Mesothelial cell of epicardium (in vitro differentiated cells): ENCODE data around the gene PTCH1. TPM values are rescaled to one million over a fixed set of nuclear protein-coding genes. Genes with fewer than 3 reads are reported as not detected.

Experiments used
- DNase-seq, 2 experiments: peaks; one replicate each; pipeline ENCODE4 v3.0.0; 2021; ENCODE audit warnings: low spot score in 2 of 2; ENCODE audit not compliant: unreplicated experiment in 2 of 2
- H3K27ac Mint-ChIP-seq: 2 replicates; pipeline ENCODE4 v1.8.0; 2021; ENCODE audit warnings: mixed read lengths
- H3K27me3 Mint-ChIP-seq: 2 replicates; pipeline ENCODE4 v1.8.0; 2021; ENCODE audit warnings: low read depth, mixed read lengths
- H3K36me3 Mint-ChIP-seq: 2 replicates; pipeline ENCODE4 v1.8.0; 2021; ENCODE audit warnings: mixed read lengths
- H3K4me1 Mint-ChIP-seq: 2 replicates; pipeline ENCODE4 v1.8.0; 2021; ENCODE audit warnings: mixed read lengths
- H3K4me3 Mint-ChIP-seq: 2 replicates; pipeline ENCODE4 v1.8.0; 2021; ENCODE audit warnings: mild to moderate bottlenecking, moderate library complexity, mixed read lengths
- H3K9me3 Mint-ChIP-seq: 2 replicates; pipeline ENCODE4 v1.8.0; 2021; ENCODE audit warnings: mixed read lengths
- CTCF ChIP-seq: fragments of 200-600 bp; sonication (generic); IDR thresholded peaks from one replicate; pipeline ENCODE4 v1.5.0; 2021; ENCODE audit warnings: antibody characterized with exemption; ENCODE audit not compliant: unreplicated experiment
- total RNA-seq: library from RNA; stranded (reverse); gene quantifications from 3 replicates; pipeline ENCODE4 v1.2.1, GENCODE V29; 2021

The PTCH1 gene
- total RNA-seq, 1 donor from 2014 or later, result 36.1 TPM

- no peak for TF ChIP-seq CTCF
- H3K4me1 Mint-ChIP-seq, result peaks cover 28% of the 10 kb centered on the region
- H3K4me3 Mint-ChIP-seq, result no peak overlapping the region
- peak overlapping the region; percentile 41 for H3K27ac Mint-ChIP-seq
- H3K36me3 Mint-ChIP-seq, result peaks cover 53% of the 10 kb centered on the region
- no peak for DNase-seq
- no peaks in the 10 kb centered on the region for H3K27me3 Mint-ChIP-seq
- no peaks in the 10 kb centered on the region for H3K9me3 Mint-ChIP-seq
These were observed 66.4 kb downstream of the PTCH1 start for GRCh38 chr9:95450171-95451064.

DNA sequence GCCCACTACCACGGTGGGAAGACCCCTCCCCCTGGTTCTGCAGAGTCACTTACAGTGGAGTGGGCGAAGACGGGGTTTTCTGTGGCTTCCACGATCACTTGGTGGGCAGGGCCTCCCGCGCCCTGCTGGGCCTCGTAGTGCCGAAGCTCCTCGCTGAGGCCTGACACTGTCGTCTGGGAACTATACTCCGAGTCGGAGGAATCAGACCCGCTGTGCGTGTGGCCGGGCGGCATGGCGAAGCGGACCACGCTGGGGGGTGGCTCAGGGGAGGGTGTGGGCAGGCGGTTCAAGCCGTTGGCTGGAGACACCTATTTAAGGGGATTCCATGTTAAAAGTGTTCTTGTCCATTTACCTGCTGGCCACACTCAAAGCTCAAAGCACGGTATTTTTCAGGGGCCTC, 67.8 kb downstream of the PTCH1 start:
- no peak for DNase-seq

GRCh38 chr9:95447660-95448420, 68.9 kb downstream of the PTCH1 start:
- H3K9me3 Mint-ChIP-seq, result no peaks in the 10 kb centered on the region
- H3K27ac Mint-ChIP-seq, result no peak overlapping the region
- DNase-seq, result no peak
- no peaks in the 10 kb centered on the region for H3K27me3 Mint-ChIP-seq
- H3K36me3 Mint-ChIP-seq, result peaks cover 44% of the 10 kb centered on the region
- TF ChIP-seq CTCF, result no peak
- H3K4me1 Mint-ChIP-seq, result peaks cover 28% of the 10 kb centered on the region
- H3K4me3 Mint-ChIP-seq, result no peak overlapping the region

More for the DNA sequence above, 67.8 kb downstream of the PTCH1 start:
- no peak for TF ChIP-seq CTCF
- H3K27ac Mint-ChIP-seq, result no peak overlapping the region
- no peaks in the 10 kb centered on the region for H3K27me3 Mint-ChIP-seq
- H3K4me1 Mint-ChIP-seq, result peaks cover 28% of the 10 kb centered on the region
- no peaks in the 10 kb centered on the region for H3K9me3 Mint-ChIP-seq
- peaks cover 54% of the 10 kb centered on the region for H3K36me3 Mint-ChIP-seq
- no peak overlapping the region for H3K4me3 Mint-ChIP-seq

DNA sequence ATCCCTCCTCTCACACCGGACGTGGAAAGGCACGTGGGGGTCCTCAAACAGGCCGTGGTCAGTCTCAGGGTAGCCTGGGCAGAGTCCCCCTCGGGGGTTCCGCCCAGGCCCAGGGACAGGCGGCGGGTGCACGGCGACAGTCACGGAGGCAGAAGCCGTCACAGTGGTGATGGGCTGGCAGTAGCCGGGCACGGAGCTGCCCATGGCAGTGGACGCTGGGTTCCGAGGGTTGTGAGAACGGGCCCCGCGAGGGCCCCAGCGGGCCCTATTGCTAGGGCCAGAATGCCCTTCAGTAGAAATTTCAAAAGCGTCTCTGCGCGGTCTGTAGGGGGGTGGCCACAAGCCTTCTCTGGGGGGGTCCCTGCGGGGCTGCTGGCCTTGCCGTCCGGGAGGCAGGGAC, 69.8 kb downstream of the PTCH1 start:
- H3K27ac Mint-ChIP-seq, result no peak overlapping the region
- DNase-seq, result no peak
- no peak for TF ChIP-seq CTCF
- H3K9me3 Mint-ChIP-seq, result no peaks in the 10 kb centered on the region
- H3K36me3 Mint-ChIP-seq, result peaks cover 37% of the 10 kb centered on the region
- H3K4me1 Mint-ChIP-seq, result peaks cover 26% of the 10 kb centered on the region
- H3K27me3 Mint-ChIP-seq, result no peaks in the 10 kb centered on the region
- no peak overlapping the region for H3K4me3 Mint-ChIP-seq

DNA sequence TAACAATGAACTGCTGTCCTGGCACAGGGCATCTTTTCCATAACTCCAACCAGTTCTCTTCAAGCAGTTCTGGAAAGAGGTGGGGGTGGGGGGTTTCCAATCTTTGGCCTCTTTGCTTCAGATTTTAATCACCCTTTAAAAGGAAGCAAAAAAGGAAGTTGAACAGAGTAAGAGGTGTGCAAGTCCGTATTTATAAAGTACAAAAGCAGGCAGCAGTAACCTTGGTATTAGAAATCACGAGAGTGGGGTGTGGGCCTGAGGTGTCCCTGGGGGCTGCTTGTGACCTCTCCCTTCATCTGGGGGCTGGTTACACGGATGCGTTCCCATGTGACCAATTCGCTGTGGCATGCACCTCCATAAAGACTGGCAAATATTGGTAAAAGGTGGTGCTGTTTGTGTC, 70.5 kb downstream of the PTCH1 start:
- Mint-ChIP-seq H3K9me3 (no peaks in the 10 kb centered on the region), H3K27ac (no peak overlapping the region), H3K4me1 (peaks cover 26% of the 10 kb centered on the region), H3K4me3 (no peak overlapping the region), H3K27me3 (no peaks in the 10 kb centered on the region), H3K36me3 (peaks cover 32% of the 10 kb centered on the region)
- no peak for TF ChIP-seq CTCF
- DNase-seq, result no peak
